Stimulated activated CD4-positive, alpha-beta T cell treated with anti-CD3 and anti-CD28 coated beads, Interleukin-1b, Interleukin-23, amount 100 ng/mL, for 24 hours (primary cell): ENCODE measurements around the gene SKI.
A peak's percentile ranks its signal among the peaks of the same experiment; 100 is the strongest.
"Not testable (repeated sequence)": the region's sequence is repeated elsewhere in the genome, so short reads cannot be mapped to it uniquely, and the experiment has no call there.

Source experiments
- DNase-seq, 4 experiments: peaks; one replicate each; pipeline ENCODE4 v3.0.0-alpha.2; 2020; ENCODE audit warnings: low read depth in 4 of 4, low spot score in 1 of 4

Gene SKI

DNA sequence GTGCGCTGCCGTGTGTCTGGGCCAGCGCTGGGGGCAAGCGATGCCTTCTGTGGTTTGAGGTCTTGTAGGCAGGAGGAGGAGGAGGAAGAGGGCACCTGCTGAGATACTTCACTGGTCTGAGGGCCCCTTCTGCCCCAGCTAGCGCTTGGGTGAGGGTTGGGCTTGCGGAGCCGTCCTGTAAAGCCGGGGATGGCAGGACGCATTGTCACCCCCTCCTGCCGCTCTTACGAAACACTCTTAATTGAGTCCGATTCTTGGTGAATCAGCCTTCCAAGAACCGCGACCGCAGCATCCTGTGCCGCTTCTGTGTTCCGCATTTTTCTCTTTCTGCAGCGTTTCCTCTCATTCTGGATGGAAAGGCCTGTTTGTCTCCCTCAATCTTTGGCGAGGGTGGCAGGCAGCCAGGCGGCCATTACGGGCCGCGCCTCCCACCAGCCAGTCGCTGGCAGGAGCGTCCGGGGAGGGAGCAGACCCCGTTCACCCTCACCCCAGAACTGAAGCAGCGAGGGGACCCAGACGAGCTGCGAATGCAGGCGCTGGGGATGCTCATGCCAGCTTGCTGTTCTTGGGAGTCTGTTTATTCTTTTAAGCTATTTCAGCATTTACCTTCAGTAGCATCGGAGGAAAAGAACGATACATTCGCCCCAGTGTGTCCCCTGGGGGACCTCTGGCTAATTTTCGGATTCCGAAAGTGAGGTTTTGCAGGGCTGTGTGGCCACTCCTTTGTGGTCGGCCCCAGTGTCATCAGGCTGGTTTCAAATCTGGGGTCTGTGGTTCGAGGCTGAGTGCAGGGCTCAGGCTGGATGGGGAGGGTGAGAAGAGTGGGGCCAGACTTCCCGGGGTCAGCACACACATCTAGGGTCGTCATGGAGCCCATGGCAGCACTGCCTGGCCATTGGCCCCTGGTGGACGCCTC lies 62.7 kb downstream of the SKI start:
- DNase-seq, result peak in 3 of 4 experiments; percentile 46 to 75 (median 66)

- DNase-seq, result no peak
Measured at GRCh38 chr1:2291577-2291976, 63.5 kb downstream of the SKI start.

DNA sequence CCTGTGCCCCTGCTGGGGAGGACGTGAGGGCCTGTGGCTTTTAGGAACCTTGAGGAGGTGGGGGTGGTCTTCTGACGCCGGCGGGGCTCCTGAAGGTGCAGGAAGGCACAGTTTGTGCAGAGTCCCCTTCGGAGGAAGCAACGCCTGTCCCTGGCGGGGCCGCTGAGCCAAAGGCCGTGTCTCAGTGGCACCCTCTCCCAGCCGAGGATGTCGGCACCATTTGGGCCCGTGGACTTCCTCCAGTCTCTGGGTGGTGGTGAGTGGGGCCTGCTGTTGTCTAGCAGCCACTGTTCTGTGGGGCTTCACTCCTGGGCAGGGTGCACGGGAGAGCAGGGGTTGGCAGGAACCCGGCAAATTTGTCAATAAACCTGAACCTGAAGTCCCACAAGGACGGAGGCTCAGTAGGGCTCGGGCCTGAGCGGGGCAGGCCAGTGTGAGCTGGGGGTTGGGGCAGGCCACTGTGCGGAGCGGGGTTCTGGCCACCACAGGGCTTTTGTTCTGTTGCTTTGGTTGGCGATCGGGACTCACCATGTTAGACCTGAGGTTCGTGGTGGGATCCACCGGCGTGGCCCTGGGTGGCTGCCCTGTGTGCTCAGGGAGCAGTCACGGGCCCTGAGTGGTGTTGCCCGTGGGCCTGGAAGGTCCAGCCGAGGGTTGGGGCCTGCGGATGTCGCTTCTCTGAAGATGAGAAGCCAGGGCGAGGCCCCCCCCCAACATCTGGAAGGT lies 64.8 kb downstream of the SKI start:
- DNase-seq, result no peak

DNA sequence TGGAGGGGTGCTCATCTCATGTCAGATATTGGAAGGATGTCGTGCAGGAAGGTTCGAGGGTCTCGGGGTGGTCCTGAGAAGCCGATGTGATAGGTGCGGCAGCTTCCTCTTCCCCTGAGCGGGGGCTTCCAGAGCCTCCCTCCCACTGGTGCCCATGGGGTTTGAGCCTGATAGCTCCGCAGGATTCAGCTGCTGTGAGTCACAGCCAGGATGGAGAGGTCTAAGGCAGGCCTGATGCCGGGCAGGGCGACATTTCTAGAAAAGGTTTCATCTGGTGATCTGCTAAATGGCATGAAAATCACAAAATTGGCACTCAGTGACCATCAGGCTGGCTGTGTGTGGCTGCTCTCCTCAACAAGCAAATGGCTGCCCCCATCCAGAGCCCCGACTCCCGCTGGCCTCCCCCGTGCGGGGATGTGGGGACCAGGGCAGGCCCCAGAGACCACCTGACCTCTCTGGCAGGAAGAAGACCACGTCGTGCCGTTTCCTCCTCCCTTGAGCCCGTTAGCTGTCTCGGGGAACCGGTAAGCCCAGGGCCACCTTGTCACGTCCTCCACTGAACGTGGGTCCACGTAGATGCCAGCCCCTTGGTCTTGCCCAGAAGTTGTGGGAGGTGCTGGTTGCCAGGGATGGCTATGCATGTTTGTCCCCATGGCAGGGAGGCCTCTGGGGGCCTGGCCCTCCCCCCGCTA lies 66.1 kb downstream of the SKI start:
- DNase-seq, result no peak

DNA sequence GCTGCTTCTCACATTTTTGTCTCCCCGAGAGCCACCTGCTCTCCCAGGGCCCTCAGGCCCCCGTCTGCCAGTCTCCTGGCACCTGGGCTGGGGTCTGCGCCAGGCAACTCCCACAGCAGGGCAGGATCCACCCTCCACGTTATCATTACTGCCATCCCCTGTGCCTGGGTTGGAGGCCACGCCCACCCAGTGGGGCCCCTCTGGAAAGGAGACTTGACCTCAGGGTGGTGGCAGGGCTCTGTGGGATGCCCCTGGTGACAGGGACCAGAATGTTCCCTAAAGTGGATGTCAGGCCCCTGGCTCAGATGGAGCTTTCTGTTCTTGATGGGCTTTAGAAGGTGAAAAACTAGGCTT lies 66.6 kb downstream of the SKI start:
- no peak for DNase-seq

- no peak for DNase-seq
Measured at GRCh38 chr1:2295526-2295925, 67.4 kb downstream of the SKI start.

DNA sequence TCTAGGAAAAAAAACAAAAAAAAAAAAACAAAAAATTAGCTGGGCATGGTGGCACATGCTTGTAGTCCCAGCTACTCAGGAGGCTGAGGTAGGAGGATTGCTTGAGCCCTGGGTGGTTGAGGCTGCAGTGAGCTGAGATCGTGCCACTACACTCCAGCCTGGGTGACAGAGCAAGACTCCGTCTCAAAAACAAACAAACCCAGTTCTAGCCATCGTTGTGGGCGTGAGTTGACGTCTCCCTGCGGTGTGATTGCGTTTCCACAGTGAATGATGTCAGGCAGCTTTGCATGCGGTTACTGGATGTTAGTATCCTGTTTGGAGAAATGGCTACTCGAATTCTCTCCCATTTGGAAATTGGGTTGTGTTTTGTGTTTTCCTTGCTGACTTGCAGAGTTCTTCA lies 68.1 kb downstream of the SKI start:
- DNase-seq, result not testable (repeated sequence)

DNA sequence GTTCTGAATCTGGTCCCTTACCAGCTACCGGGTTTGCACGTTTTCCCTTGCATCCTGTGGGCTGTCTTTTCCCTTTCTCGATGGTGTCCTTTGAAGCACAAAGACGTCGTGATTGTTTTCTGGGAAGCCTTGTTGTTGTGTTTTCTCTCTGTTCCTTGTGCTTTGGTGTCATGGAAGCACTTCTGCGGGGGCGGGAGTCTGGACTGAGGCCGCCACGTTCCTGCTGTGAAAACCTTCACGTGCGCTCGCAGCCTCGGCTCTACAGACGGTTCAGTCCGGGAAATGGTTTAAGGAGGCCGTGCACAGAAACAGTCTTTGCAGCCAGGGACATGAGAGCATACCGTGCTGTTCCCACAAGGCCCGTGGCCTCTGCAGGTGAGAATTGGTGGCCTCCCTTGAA lies 68.5 kb downstream of the SKI start:
- no peak for DNase-seq

DNA sequence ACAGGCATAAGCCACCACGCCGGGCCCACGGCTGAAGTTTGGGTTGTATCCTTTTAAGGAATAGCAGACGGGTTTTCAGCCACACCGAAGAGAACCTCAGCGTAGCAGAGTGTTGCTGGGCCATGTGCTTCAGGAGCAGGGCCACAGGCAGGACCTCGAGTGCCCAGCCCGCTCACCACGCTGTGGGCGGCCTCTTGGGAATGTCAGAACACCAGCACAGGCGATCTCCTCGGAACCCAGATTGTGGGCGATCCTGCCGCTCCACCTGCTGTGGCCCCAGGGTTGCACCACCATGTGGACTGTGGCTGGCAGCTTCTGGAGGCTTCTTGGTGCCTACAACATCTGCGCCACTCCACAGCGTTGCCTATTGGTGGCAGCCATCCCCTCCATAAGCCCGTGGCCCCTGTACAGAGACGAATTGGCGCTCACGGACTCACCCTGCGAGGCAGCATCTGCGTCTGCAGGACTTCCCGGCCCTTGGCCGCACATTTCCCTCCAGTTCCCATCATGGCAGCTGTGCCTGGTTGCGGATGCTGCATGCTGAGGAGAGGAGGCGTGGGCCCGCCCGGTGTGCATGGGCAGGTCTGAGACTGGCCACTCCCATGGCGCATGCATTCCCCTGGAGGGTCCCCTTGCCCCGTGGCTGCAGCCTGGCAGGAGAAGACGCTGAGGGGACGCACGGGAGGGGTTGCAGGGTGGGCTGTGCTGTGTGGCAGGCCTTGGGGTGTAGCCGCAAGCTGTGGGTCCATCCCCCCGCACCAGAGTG lies 69.3 kb downstream of the SKI start:
- DNase-seq, result no peak

GRCh38 chr1:2298685-2299084 lies 70.6 kb downstream of the SKI start:
- DNase-seq, result no peak

GRCh38 chr1:2299131-2299627 lies 71.1 kb downstream of the SKI start:
- DNase-seq, result no peak

- peak in 3 of 4 experiments; percentile 56 to 82 (median 68) for DNase-seq
Measured at GRCh38 chr1:2300004-2300771, 72.1 kb downstream of the SKI start.

GRCh38 chr1:2300851-2301606 lies 72.9 kb downstream of the SKI start:
- DNase-seq, result peak; percentile 56 to 79 (median 66)

DNA sequence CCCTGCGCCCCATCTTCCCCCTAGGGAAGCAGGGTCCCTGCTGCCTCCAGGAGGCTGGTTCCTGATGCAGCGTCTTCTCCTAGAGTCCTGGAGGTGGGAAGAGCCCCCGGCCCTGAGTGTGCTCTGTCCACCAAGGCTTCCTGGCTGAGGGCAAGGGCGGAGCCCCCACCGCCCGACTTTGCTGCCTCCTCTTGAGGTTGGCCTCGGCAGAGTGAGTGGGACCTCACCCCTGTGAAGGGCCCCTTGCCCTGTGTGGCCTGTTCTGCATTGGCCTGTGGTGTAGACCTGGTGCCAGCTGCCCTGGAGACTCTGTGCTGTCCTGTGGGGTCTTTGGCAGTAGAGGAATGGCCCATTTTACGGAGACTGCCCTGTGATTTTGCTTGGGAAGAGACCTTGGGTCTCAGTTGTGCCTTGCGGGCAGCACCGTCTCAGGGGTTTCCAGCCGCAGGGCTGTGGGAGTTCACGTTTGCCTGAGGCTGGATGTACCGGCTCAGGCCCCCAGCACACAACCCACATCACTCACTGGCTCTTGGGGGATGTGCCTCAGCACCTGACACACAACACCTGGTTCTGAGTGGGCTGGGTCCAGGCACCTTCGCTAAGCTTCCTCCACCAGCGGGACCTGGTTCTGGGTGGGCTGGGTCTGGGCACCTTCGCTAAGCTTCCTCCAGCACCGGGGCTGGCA lies 73.6 kb downstream of the SKI start:
- DNase-seq, result no peak

DNA sequence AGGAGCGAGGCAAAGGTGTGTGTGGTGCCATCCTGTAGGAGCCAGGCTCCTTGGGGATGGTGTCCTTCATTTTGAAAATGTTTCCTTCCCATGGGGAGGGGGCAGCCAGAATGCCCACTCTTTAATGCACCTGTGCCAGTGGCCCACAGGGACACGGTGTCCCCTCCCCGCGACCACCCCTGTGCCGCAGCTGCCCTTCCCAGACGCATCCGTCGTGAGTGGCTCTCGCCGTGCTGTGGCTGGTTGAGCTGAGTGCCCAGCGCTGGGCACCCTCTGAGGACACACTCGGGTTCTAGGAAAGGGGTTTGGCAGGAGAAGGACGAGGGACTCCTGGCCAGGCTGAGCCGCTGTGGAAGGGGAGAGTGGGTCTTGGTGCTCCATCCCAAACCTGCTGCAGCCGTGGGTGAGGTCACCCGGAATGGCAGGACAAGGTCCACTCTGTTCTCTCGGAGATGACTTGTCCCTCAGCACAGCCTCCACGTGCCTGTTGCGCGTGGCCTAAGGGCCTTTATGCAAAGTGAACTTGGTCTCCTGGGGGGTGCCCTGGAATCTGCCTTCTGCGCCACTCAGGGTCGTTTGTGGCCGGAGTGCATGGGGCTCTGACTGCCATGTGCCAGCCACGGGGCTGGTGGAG lies 74.3 kb downstream of the SKI start:
- no peak for DNase-seq

- DNase-seq, result no peak
Measured at GRCh38 chr1:2303016-2303775, 75.1 kb downstream of the SKI start.

DNA sequence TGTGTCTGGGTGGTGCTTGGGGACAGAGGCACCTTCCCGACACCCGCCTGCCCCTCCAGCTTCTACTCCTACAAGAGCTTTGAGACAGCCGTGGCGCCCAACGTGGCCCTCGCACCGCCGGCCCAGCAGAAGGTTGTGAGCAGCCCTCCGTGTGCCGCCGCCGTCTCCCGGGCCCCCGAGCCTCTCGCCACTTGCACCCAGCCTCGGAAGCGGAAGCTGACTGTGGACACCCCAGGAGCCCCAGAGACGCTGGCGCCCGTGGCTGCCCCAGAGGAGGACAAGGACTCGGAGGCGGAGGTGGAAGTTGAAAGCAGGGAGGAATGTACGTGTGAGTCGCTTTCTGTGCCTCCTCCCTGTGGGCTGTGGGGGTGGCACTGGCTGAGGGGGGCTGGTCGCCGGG lies 75.7 kb downstream of the SKI start:
- DNase-seq, result no peak

DNA sequence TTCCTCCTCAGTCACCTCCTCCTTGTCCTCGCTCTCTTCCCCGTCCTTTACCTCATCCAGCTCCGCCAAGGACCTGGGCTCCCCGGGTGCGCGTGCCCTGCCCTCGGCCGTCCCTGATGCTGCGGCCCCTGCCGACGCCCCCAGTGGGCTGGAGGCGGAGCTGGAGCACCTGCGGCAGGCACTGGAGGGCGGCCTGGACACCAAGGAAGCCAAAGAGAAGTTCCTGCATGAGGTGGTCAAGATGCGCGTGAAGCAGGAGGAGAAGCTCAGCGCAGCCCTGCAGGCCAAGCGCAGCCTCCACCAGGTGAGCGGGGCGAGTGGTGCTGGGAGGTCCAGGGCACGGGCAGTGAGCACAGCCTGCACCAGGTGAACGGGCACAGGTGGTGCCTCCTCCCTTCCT lies 76.2 kb downstream of the SKI start:
- no peak for DNase-seq
